ENCODE measurements around the gene CACNA1C.

Gene CACNA1C

GRCh38 chr12:2403221-2403976, 350.6 kb downstream of the CACNA1C start:
- DNase-seq, result no peak

- no peak for DNase-seq
Measured at GRCh38 chr12:2405039-2405438, 352.3 kb downstream of the CACNA1C start.

- no peak for DNase-seq
Measured at GRCh38 chr12:2406903-2407302, 354.1 kb downstream of the CACNA1C start.

GRCh38 chr12:2408262-2408661, 355.5 kb downstream of the CACNA1C start:
- DNase-seq, result no peak

- DNase-seq, result no peak
Measured at GRCh38 chr12:2409656-2410265, 357.0 kb downstream of the CACNA1C start.

GRCh38 chr12:2410496-2410895, 357.7 kb downstream of the CACNA1C start:
- DNase-seq, result no peak

- DNase-seq, result no peak
Measured at GRCh38 chr12:2411011-2411410, 358.2 kb downstream of the CACNA1C start.

- DNase-seq, result no peak
Measured at GRCh38 chr12:2411616-2412304, 359.0 kb downstream of the CACNA1C start.

GRCh38 chr12:2412305-2412643, 359.5 kb downstream of the CACNA1C start:
- no peak for DNase-seq

GRCh38 chr12:2413301-2413700, 360.5 kb downstream of the CACNA1C start:
- no peak for DNase-seq

- no peak for DNase-seq
Measured at GRCh38 chr12:2413999-2414792, 361.4 kb downstream of the CACNA1C start.

- DNase-seq, result no peak
Measured at GRCh38 chr12:2414810-2415567, 362.2 kb downstream of the CACNA1C start.

- no peak for DNase-seq
Measured at GRCh38 chr12:2415568-2415944, 362.8 kb downstream of the CACNA1C start.

GRCh38 chr12:2416158-2416557, 363.4 kb downstream of the CACNA1C start:
- no peak for DNase-seq

GRCh38 chr12:2417481-2418160, 364.8 kb downstream of the CACNA1C start:
- no peak for DNase-seq

GRCh38 chr12:2418579-2418978, 365.8 kb downstream of the CACNA1C start:
- no peak for DNase-seq

- DNase-seq, result no peak
Measured at GRCh38 chr12:2422591-2422990, 369.8 kb downstream of the CACNA1C start.

- no peak for DNase-seq
Measured at GRCh38 chr12:2429032-2429431, 376.2 kb downstream of the CACNA1C start.

- no peak for DNase-seq
Measured at GRCh38 chr12:2431810-2432209, 379.0 kb downstream of the CACNA1C start.

GRCh38 chr12:2432856-2433255, 380.1 kb downstream of the CACNA1C start:
- no peak for DNase-seq

- DNase-seq, result no peak
Measured at GRCh38 chr12:2435511-2435910, 382.7 kb downstream of the CACNA1C start.
